MM.1S (cell line): ENCODE results near the gene IGFBP5.

Source experiments
- DNase-seq: peaks from one replicate; pipeline ENCODE4 v3.0.0-alpha.2; 2015
- H2AFZ ChIP-seq: fragments of 300-600 bp; sonication (generic); 2 replicates; pipeline ENCODE4 v1.6.0; 2016; ENCODE audit warnings: antibody characterized with exemption, low read length
- H3F3A ChIP-seq: fragments of 300-600 bp; sonication (generic); 2 replicates; pipeline ENCODE4 v1.6.1; 2016; ENCODE audit warnings: mild to moderate bottlenecking, antibody characterized with exemption, low read length, moderate library complexity, mixed read lengths; ENCODE audit not compliant: insufficient read depth
- H3K27ac ChIP-seq: fragments of 300-600 bp; sonication (generic); 2 replicates; pipeline ENCODE4 v1.5.1; 2016; ENCODE audit warnings: mild to moderate bottlenecking, low read length
- H3K27me3 ChIP-seq: fragments of 300-600 bp; sonication (generic); replicated peaks from 2 replicates; pipeline ENCODE4 v1.6.0; 2016; ENCODE audit warnings: low read length; ENCODE audit not compliant: insufficient read depth
- H3K36me3 ChIP-seq: fragments of 300-600 bp; sonication (generic); replicated peaks from 2 replicates; pipeline ENCODE4 v1.6.1; 2016; ENCODE audit warnings: mild to moderate bottlenecking, low read length, mixed read lengths; ENCODE audit not compliant: insufficient read depth
- H3K4me1 ChIP-seq: fragments of 300-600 bp; sonication (generic); 2 replicates; pipeline ENCODE4 v1.6.1; 2016; ENCODE audit warnings: low read length, mixed read lengths
- H3K4me2 ChIP-seq: fragments of 300-600 bp; sonication (generic); 2 replicates; pipeline ENCODE4 v1.6.0; 2016; ENCODE audit warnings: low read depth, low read length
- H3K4me3 ChIP-seq: fragments of 300-600 bp; sonication (generic); 2 replicates; pipeline ENCODE4 v1.5.1; 2016; ENCODE audit warnings: low read length, mixed read lengths
- H3K79me2 ChIP-seq: fragments of 300-600 bp; sonication (generic); 2 replicates; pipeline ENCODE4 v1.6.1; 2016; ENCODE audit warnings: mixed run types, low read length, mixed read lengths
- H3K9ac ChIP-seq: fragments of 300-600 bp; sonication (generic); 2 replicates; pipeline ENCODE4 v1.6.1; 2016; ENCODE audit warnings: low read length, mixed read lengths
- H3K9me2 ChIP-seq: fragments of 300-600 bp; sonication (generic); replicated peaks from 2 replicates; pipeline ENCODE4 v1.6.1; 2016; ENCODE audit warnings: mild to moderate bottlenecking, low read length, mixed read lengths; ENCODE audit not compliant: insufficient read depth
- H3K9me3 ChIP-seq: fragments of 300-600 bp; sonication (generic); replicated peaks from 2 replicates; pipeline ENCODE4 v1.6.1; 2016; ENCODE audit warnings: mild to moderate bottlenecking, low read length, mixed read lengths; ENCODE audit not compliant: insufficient read depth
- H4K20me1 ChIP-seq: fragments of 300-600 bp; sonication (generic); 2 replicates; pipeline ENCODE4 v1.6.1; 2016; ENCODE audit warnings: mild to moderate bottlenecking, low read length, moderate library complexity, mixed read lengths; ENCODE audit not compliant: insufficient read depth
- CTCF ChIP-seq: fragments of 300-600 bp; sonication (generic); IDR thresholded peaks from 2 replicates; pipeline ENCODE4 v1.5.1; 2016; ENCODE audit warnings: antibody characterized with exemption, low read length, mixed read lengths
- EZH2 ChIP-seq: fragments of 300-600 bp; sonication (generic); optimal IDR thresholded peaks from 2 replicates; pipeline ENCODE3; 2017; ENCODE audit warnings: low read depth, mild to moderate bottlenecking, antibody characterized with exemption, low read length, mixed read lengths
- EZH2phosphoT487 ChIP-seq: fragments of 300-600 bp; sonication (generic); IDR thresholded peaks from 2 replicates; pipeline ENCODE4 v1.6.1; 2018; ENCODE audit warnings: antibody characterized with exemption, low read length

IGFBP5 gene

GRCh38 chr2:216716109-216716508, 20.8 kb upstream of the IGFBP5 start:
- no peak for DNase-seq
- Histone ChIP-seq H3K79me2 (no peaks in the 10 kb centered on the region), H3K4me1 (no peaks in the 10 kb centered on the region), H3K9ac (no peak overlapping the region), H3K9me2 (no peaks in the 10 kb centered on the region), H2AFZ (no peak overlapping the region), H3K4me2 (no peak overlapping the region), H3K4me3 (no peak overlapping the region), H3F3A (no peaks in the 10 kb centered on the region), H4K20me1 (no peaks in the 10 kb centered on the region), H3K36me3 (no peaks in the 10 kb centered on the region), H3K27me3 (no peaks in the 10 kb centered on the region), H3K27ac (no peak overlapping the region), H3K9me3 (no peaks in the 10 kb centered on the region)
- TF ChIP-seq EZH2 (no peak), EZH2phosphoT487 (no peak), CTCF (no peak)

GRCh38 chr2:216715402-216715974, 20.1 kb upstream of the IGFBP5 start:
- Histone ChIP-seq H2AFZ (no peak overlapping the region), H3K4me3 (no peak overlapping the region), H3F3A (no peaks in the 10 kb centered on the region), H3K27me3 (no peaks in the 10 kb centered on the region), H4K20me1 (no peaks in the 10 kb centered on the region), H3K79me2 (no peaks in the 10 kb centered on the region), H3K9ac (no peak overlapping the region), H3K4me1 (no peaks in the 10 kb centered on the region), H3K9me3 (no peaks in the 10 kb centered on the region), H3K9me2 (no peaks in the 10 kb centered on the region), H3K36me3 (no peaks in the 10 kb centered on the region), H3K27ac (no peak overlapping the region), H3K4me2 (no peak overlapping the region)
- DNase-seq: no peak
- TF ChIP-seq EZH2phosphoT487: no peak
- TF ChIP-seq CTCF: no peak
- no peak for TF ChIP-seq EZH2

GRCh38 chr2:216714376-216714775, 19.0 kb upstream of the IGFBP5 start:
- Histone ChIP-seq H3K9me2 (no peaks in the 10 kb centered on the region), H3K9me3 (no peaks in the 10 kb centered on the region), H3K4me3 (no peak overlapping the region), H4K20me1 (no peaks in the 10 kb centered on the region), H3K79me2 (no peaks in the 10 kb centered on the region), H3K4me2 (no peak overlapping the region), H3F3A (no peaks in the 10 kb centered on the region), H3K27ac (no peak overlapping the region), H3K36me3 (no peaks in the 10 kb centered on the region), H3K9ac (no peak overlapping the region), H3K4me1 (no peaks in the 10 kb centered on the region), H3K27me3 (no peaks in the 10 kb centered on the region), H2AFZ (no peak overlapping the region)
- TF ChIP-seq CTCF (no peak), EZH2 (no peak), EZH2phosphoT487 (no peak)
- no peak for DNase-seq
